Measurements from ENCODE around the gene PCNX2.

DNA sequence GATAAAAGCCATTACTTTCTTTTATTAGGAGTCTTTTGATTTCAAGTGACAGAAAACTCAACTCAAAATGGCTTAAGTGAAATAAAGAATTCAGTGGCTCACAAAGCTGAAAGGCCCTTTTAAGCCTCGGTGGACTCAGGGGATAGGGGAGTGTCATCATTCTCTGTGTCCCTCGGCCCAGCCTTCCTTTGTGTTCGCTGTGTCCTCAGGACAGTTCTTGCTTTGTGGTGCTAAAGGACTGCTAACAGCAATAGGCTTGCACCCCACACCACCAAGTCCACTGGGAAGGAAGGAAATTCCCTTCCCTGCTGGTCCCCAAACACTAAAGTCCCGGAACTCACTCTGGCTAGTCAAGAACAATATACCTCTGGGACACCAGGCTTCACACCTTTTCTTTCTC lies 216.0 kb downstream of the PCNX2 start:
- TF ChIP-seq, protein P1, sequence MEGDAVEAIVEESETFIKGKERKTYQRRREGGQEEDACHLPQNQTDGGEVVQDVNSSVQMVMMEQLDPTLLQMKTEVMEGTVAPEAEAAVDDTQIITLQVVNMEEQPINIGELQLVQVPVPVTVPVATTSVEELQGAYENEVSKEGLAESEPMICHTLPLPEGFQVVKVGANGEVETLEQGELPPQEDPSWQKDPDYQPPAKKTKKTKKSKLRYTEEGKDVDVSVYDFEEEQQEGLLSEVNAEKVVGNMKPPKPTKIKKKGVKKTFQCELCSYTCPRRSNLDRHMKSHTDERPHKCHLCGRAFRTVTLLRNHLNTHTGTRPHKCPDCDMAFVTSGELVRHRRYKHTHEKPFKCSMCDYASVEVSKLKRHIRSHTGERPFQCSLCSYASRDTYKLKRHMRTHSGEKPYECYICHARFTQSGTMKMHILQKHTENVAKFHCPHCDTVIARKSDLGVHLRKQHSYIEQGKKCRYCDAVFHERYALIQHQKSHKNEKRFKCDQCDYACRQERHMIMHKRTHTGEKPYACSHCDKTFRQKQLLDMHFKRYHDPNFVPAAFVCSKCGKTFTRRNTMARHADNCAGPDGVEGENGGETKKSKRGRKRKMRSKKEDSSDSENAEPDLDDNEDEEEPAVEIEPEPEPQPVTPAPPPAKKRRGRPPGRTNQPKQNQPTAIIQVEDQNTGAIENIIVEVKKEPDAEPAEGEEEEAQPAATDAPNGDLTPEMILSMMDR (IDR thresholded peaks at IDR 0.05): no peak
- TF ChIP-seq POLR2A (IDR thresholded peaks at IDR 0.05): no peak

All from esophagus squamous epithelium (tissue), 4 donors.